ENCODE data around the gene IDH1. TPM values are rescaled to one million over a fixed set of nuclear protein-coding genes. Genes with fewer than 3 reads are reported as not detected.

The IDH1 gene
- total and polyA plus RNA-seq, 2 of the 13 experiments (the other 11 are each of a cell fraction or from before 2014, with no cell fraction given), result 312 to 1,077 TPM

DNA sequence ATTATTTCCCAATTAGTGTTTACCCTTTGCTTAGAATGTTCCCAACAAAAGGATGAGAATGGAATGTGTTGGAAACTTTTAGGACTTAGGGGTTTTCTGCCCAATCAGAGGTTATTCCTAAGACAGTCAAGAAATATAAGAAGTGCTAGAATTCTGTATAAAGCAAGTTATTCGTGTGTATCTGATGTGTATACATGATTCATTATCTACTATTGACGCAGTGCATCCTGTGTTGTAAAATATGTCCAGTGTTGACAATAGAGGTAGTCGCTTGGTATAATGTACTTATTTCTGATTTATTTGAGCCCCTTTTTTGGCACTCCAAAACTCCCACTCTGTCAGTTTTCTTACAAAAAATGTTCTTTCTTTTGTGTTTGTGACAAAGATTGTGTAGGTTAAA lies 12.1 kb upstream of the IDH1 start:
- BruUV-seq (replicated peaks), result TSS peak; percentile 69
- DNase-seq (ENCODE audit: low spot score) (no peak), FAIRE-seq (no peak), ATAC-seq (no peak)
- WGBS (ENCODE audit: low lambda C conversion rate), result 3% methylated on average over 3 of the region's 3 CpGs
- peak overlapping the region; percentile 79 for H3K27ac ChIP-seq (ENCODE audit: extremely low read length, insufficient read depth, low read length)
- peak overlapping the region; percentile 71 to 87 (median 86) for H3K4me3 ChIP-seq (replicated peaks in 1 of 3; ENCODE audit: insufficient read depth in 1 of 3, low read depth in 2 of 3, low read length in 3 of 3)
- H3K27me3 ChIP-seq (ENCODE audit: control insufficient read depth in 1 of 2, insufficient read depth in 2 of 2, low read length in 2 of 2), result no peaks in the 10 kb centered on the region; a peak in 1 of 5 replicates
- H3K9me3 ChIP-seq (ENCODE audit: low read length), result no peaks in the 10 kb centered on the region
- ChIA-PET CTCF (ENCODE audit: low intra/inter-chr PET ratio, low total read pairs) (no interaction called here), POLR2A (interaction anchor here (1.0 to 6.6 kb wide), 4 partner anchors 12 to 737 kb away, joined by 3 to 145 read pairs (median 8); partner anchors contain the start of genes CREB1, IDH1 and METTL21A)
- peak overlapping the region; percentile 86 for H3K9ac ChIP-seq (ENCODE audit: insufficient read depth, low read depth, low read length)
- TF ChIP-seq KDM3A (CRISPR knock-in tag; IDR thresholded peaks at IDR 0.05; ENCODE audit: low read depth) (no peak), FOXA1 (IDR thresholded peaks at IDR 0.05) (no peak), FOXA1 (CRISPR knock-in tag; IDR thresholded peaks at IDR 0.05) (0 out of 2 replicates have a peak, but pooled peaks have one; percentile 7), ZNF850 (CRISPR knock-in tag; conservative IDR thresholded peaks at IDR 0.05) (no peak), SP2 (CRISPR knock-in tag; IDR thresholded peaks at IDR 0.05) (no peak), SAP130 (CRISPR knock-in tag; IDR thresholded peaks at IDR 0.05; ENCODE audit: low read depth) (peak; percentile 16; the same call in 1 of the 2 replicates), FOXA3 (CRISPR knock-in tag; IDR thresholded peaks at IDR 0.05) (peak; percentile 40; the same call in 1 of the 2 replicates)
- TF ChIP-seq, protein P1, sequence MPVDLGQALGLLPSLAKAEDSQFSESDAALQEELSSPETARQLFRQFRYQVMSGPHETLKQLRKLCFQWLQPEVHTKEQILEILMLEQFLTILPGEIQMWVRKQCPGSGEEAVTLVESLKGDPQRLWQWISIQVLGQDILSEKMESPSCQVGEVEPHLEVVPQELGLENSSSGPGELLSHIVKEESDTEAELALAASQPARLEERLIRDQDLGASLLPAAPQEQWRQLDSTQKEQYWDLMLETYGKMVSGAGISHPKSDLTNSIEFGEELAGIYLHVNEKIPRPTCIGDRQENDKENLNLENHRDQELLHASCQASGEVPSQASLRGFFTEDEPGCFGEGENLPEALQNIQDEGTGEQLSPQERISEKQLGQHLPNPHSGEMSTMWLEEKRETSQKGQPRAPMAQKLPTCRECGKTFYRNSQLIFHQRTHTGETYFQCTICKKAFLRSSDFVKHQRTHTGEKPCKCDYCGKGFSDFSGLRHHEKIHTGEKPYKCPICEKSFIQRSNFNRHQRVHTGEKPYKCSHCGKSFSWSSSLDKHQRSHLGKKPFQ (CRISPR knock-in tag; IDR thresholded peaks at IDR 0.05; ENCODE audit: insufficient replicate concordance), result no peak
- TF ChIP-seq, protein P2, sequence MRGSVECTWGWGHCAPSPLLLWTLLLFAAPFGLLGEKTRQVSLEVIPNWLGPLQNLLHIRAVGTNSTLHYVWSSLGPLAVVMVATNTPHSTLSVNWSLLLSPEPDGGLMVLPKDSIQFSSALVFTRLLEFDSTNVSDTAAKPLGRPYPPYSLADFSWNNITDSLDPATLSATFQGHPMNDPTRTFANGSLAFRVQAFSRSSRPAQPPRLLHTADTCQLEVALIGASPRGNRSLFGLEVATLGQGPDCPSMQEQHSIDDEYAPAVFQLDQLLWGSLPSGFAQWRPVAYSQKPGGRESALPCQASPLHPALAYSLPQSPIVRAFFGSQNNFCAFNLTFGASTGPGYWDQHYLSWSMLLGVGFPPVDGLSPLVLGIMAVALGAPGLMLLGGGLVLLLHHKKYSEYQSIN (CRISPR knock-in tag; IDR thresholded peaks at IDR 0.05; ENCODE audit: borderline replicate concordance), result no peak
- peak overlapping the region; percentile 78 for H3K4me2 ChIP-seq (ENCODE audit: low read depth, low read length)
- no peak overlapping the region for H2AFZ ChIP-seq (ENCODE audit: low read length)
- H3K36me3 ChIP-seq (replicated peaks in 1 of 2; ENCODE audit: control insufficient read depth in 1 of 2, insufficient read depth in 2 of 2, low read length in 2 of 2), result peaks cover 1 to 5% of the 10 kb centered on the region in 2 experiments; a peak in 2 of 5 replicates
- in situ Hi-C loops (cut with HindIII; ENCODE audit: extremely low pct_ligation_motif_present, low pct_unique_long_range_greater_than_20kb) (loop anchor here (25.0 kb wide), 1 partner anchor 555 kb away; the partner anchor contains the start of gene CCNYL1), intact Hi-C loops (cut with micrococcal nuclease; ENCODE audit: unreplicated experiment) (loop anchor here (1.0 to 5.0 kb wide), 3 partner anchors 12 to 520 kb away; partner anchors contain the start of gene IDH1)
- H3K79me2 ChIP-seq (ENCODE audit: insufficient read depth, low read length), result peaks cover 41% of the 10 kb centered on the region
- peaks cover 45% of the 10 kb centered on the region for H3K4me1 ChIP-seq (ENCODE audit: insufficient read depth, low read length)
- H4K20me1 ChIP-seq (ENCODE audit: insufficient read depth, low read length), result peaks cover 8% of the 10 kb centered on the region; the same call in 1 of the 2 replicates
